Skeletal muscle cell (primary cell): ENCODE results near the gene TVP23A.
"Not testable (repeated sequence)": the region's sequence is repeated elsewhere in the genome, so short reads cannot be mapped to it uniquely, and the experiment has no call there.

Experiments used
- DNase-seq: peaks from one replicate; pipeline ENCODE4 v3.0.0-alpha.2; 2010; ENCODE audit warnings: low read depth
- H3K4me3 ChIP-seq: 2 replicates; pipeline ENCODE4 v1.5.1; 2011; ENCODE audit warnings: low read depth, mild to moderate bottlenecking, control low read depth, low read length, moderate library complexity

The TVP23A gene

GRCh38 chr16:10760858-10761257 lies 57.7 kb downstream of the TVP23A start:
- H3K4me3 ChIP-seq: no peak overlapping the region
- no peak for DNase-seq

DNA sequence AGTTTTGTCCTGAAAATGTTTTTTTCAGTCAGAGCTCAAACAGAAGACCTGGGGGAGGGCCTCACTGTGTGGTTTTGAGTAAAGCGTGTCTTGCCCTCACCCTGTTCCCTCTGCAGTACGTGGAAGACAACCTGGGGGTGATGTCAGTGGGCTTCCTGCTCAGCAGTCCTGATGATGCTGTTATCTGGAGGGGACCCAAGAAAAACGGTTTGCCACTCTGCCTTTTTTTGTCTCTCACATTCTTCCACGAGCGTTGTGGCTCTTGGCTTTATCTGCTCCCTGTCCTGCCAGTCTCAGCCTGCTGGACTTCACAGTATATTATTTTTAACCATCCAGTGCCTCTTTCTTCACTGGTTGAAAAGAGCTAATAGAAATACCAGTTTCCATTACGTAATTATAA lies 62.0 kb downstream of the TVP23A start:
- H3K4me3 ChIP-seq: no peak overlapping the region
- peak; percentile 59 for DNase-seq

DNA sequence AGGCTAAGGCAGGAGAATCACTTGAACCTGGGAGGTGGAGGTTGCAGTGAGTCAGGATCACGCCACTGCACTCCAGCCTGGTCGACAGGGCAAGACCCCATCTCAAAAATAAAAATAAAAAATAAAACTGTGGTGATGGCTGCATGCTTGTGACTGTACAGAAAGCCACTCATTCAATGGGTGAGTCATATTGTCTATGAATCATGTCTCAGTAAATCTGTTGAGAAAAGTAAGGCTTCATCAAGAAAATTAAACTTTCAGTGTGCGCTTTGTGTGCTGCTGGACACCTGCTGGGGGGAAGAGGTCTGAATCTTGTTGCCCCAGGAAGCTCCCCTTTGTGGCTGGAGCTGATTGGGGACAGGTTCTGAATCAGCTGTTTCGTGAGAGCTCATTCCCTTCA lies 63.7 kb downstream of the TVP23A start:
- no peak for DNase-seq
- H3K4me3 ChIP-seq: no peak overlapping the region

DNA sequence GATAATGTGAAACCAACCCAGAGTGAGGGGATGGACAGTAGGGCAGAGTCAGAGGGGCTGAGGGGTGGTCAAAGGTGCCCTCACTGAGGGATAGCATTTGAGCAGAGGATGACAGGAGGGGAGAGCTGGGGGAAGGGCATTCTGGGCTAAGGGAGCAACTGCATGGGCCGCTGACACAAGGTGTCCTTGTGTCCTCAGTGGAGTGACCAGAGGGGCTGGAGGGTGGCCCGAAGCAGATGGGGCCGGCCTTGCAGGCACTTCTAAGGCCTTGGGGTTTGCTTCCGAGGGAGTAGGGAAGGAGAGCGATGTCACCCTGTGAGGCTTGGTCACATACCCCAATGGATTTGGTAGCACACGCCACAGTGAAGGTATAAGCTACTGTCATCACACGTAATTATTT lies 64.9 kb downstream of the TVP23A start:
- no peak for DNase-seq
- no peak overlapping the region for H3K4me3 ChIP-seq

DNA sequence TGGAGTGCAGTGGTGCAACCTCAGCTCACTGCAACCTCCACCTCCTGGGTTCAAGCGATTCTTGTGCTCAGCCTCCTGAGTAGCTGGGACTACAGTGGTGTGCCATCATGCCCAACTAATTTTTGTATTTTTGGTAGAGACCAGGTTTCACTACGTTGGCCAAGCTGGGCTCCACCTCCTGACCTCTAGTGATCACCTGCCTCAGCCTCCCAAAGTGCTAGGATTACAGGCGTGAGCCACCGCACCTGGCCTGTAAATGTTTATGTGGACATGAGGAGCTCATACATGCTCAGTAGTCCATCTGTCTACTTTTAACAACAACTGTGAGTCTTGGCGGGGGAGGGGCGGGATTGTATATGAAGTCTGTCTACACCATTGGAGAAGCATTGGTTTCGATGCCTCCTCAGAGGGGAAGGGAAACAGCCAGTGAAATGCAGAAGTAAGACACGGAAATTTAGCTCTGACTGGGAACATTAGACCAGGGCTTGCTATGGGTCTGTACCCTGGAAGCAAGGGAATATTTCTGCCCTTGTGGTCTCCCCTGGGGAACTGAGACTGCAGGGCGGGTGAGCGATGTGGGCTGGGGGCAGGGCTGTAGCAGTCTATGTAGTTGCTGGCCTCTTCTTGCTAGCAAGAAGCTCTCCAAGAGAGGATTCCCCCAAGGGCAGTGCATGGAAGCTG lies 65.6 kb downstream of the TVP23A start:
- no peak overlapping the region for H3K4me3 ChIP-seq
- DNase-seq: no peak

DNA sequence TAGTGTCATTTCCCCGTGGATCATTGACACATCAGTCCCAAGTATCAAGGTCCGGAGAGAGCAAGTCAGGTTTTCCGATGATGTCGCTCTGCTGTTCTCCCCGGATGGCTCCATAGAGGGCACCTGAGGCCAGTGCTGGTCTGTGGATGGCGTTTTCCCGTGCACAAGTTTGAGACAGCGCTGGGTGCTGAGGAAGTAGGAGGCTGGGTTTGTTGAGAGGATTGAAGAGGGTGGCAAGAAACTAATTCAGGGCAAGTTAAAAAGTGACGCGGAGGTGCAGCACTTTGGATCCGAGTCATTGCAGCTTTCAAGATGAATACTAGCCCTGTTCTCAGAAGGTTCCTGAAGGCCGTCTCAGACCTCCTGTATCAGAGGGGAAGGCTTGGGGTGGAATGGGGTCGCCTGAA lies 67.3 kb downstream of the TVP23A start:
- no peak for DNase-seq
- no peak overlapping the region for H3K4me3 ChIP-seq

DNA sequence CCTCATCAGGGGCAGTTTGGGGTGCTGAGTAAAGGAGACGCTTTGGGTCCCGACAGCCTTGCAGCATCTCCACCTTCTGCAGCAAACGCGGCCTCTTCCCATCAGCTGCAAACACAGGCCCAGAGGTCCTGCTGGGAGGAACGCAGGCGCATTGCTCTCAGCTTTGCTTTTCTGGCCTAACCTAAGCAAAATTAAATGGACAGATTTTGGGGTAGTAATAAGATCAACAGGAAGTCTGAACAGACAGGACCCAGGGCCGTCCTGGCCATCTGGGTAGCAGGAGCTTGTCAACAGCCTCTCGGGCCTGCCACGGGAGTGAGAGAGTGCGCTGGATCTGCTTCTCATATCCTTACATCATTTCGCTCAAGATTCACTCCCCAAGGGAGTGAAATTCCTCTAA lies 67.8 kb downstream of the TVP23A start:
- DNase-seq: no peak
- H3K4me3 ChIP-seq: no peak overlapping the region

DNA sequence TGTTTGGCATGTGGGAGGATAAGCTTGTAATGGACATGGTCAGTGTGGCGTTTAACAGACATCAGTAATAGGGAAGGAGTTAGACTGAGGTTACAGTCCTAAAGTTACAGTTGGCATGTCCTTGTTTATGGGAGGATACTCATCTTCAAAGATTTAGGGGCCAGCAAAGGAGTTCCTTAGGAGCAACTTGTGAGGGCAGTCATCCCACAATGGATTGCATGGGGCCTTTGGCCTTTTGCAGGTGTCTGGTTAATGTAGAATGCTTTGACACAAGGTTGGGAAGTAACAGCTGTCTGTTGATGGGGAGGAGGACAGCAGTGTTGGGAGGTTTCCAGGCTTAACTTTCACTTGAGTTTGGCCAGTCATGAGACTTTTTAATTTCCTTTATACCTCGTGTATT lies 72.8 kb downstream of the TVP23A start:
- no peak for DNase-seq

DNA sequence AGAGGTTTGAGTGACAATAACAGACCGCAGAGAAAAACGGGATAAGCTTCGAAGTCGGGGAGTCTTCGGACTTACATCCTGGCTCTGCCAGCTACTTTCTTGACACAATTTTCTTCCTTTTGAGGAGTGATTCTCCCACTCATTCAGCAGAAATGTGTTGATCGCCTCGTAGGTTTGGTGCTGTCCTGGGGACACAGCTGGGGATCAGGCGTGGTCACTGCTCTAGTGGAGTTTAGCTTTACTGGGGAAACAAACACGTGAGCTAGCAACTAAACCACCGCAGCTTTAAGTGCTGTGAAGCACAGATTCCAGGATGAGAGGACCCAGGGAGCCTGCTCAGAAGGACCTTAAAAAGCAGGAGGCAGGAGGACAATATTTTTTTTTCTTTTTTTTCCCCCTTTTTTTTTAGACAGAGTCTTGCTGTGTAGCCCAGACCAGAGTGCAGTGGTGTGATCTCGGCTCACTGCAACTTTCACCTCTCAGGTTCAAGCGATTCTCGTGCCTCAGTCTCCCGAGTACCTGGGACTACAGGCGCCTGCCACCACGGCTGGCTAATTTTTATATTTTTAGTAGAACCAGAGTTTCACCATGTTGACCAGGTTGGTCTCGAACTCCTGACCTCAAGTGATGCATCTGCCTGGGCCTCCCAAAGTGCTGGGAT lies 74.1 kb downstream of the TVP23A start:
- no peak for DNase-seq
- peak overlapping the region; percentile 49 for H3K4me3 ChIP-seq

More for the DNA sequence above, 72.8 kb downstream of the TVP23A start:
- no peak overlapping the region for H3K4me3 ChIP-seq

GRCh38 chr16:10743610-10744369 lies 74.8 kb downstream of the TVP23A start, which contains the start of gene NUBP1:
Gene NUBP1 (plus strand): TSS chr16:10743842. CDS start chr16:10743864, 22 bp downstream.
- peak; percentile 94 for DNase-seq
- H3K4me3 ChIP-seq: peak within 1 kb of the TSS; percentile 64

DNA sequence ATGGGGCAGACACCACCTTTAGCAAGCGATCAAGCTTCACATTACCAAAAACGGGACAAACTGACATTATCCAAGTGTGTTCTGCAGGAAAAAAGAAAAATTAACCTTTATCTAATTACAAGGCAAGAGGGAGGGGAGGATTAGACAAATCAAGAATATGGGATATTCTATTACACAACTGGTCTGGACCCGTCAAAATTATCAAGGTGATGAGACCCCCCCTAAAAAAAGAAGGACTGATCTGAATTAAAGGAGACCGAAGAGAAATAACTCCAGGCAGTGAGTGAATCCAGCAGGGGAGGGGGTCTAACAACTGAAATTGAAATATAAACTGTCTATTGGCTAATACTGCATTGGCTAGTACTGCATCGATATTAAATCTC lies 75.4 kb downstream of the TVP23A start:
- DNase-seq: no peak
- peak overlapping the region; percentile 64 for H3K4me3 ChIP-seq

GRCh38 chr16:10741844-10742243 lies 76.8 kb downstream of the TVP23A start:
- no peak overlapping the region for H3K4me3 ChIP-seq
- no peak for DNase-seq

- H3K4me3 ChIP-seq, DNase-seq: not testable (repeated sequence)
These were observed 77.3 kb downstream of the TVP23A start for GRCh38 chr16:10741249-10741648.

GRCh38 chr16:10740845-10741208 lies 77.8 kb downstream of the TVP23A start:
- no peak overlapping the region for H3K4me3 ChIP-seq
- DNase-seq: no peak

DNA sequence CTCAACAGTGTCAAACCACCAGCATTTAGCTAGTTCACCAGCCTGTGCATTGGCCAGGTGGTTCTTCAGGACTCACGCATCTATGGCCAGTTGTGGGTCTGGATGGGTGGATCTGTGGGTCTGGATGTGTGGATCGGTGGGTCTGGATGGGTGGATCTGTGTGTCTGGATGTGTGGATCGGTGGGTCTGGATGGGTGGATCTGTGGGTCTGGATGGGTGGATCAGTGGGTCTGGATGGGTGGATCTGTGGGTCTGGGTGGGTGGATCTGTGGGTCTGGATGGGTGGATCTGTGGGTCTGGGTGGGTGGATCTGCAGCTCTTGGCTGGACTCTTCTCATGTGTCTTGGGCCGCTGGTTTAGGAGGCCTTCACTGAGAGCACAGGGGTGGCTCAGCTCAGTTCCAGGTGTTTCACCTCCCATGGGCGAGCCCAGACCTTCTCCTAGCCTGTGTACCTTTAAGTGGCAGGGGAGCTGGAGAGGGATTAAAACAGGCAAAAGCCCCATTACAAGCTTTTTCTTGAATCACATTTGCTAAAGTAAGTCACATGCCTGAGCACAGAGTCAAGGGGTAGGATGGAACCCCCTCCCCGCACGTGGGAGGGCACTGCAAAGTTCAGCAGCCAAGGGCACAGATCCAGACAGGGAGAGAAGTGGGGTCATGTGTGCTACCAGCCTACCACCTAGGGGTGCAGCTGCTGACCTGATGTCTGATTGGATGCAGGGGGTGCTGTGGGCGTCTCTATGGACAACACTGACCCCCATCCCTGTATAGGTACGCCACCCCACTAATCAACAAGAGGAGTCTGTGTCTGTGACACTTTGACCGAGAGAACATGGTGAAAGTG lies 78.4 kb downstream of the TVP23A start:
- no peak for DNase-seq
- H3K4me3 ChIP-seq: no peak overlapping the region

DNA sequence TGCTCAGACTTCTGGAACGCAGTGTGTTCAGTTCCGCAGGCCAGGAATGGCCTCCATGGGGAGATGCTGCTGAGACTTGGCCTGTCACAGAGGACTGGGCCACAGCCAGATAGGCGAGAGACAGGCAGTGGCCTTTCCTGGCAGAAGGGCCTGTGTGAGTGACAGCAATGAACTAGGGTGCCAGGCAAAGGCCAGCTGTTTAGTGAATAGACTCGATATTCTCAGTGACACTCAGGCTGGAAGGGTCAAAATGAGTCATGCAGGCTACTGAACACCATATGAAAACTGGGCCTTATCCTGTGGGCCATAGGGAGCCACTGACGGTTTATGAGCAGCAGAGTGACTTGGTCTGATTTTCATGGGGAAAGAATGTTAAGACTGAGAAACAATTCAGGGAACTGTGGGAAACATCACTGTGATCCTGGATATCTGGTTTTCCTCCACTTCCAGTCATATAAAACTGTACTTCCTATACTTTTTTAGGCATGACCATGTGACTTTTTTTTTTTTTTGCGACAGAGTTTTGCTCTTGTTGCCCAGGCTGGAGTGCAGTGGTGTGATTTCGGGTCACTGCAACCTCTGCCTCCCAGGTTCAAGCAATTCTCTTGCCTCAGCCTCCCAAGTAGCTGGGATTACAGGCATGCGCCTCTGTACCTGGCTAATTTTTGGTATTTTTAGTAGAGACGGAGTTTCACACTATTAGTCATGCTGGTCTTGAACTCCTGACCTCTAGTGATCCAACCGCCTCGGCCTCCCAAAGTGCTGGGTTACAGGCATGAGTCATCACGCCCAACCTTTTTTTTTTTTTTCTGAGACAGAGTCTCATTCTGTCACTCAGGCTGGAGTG lies 80.1 kb downstream of the TVP23A start:
- no peak for DNase-seq
- no peak overlapping the region for H3K4me3 ChIP-seq

- H3K4me3 ChIP-seq: no peak overlapping the region
- DNase-seq: no peak
These were observed 81.4 kb downstream of the TVP23A start for GRCh38 chr16:10737068-10737625.

- no peak overlapping the region for H3K4me3 ChIP-seq
- no peak for DNase-seq
These were observed 86.8 kb downstream of the TVP23A start for GRCh38 chr16:10731790-10732189.
